HCT116 (cell line): ENCODE data around the gene MTA3.

Experiments
- CEBPB ChIP-seq: IDR thresholded peaks from 2 replicates; pipeline ENCODE4 v1.6.1; 2012; ENCODE audit warnings: low read depth
- EGR1 ChIP-seq: IDR thresholded peaks from 2 replicates; pipeline ENCODE4 v1.6.1; 2012; ENCODE audit warnings: low read depth
- JUND ChIP-seq: IDR thresholded peaks from 2 replicates; pipeline ENCODE4 v1.6.1; 2012
- POLR2A ChIP-seq: IDR thresholded peaks from 2 replicates; pipeline ENCODE4 v1.7.0; 2011; ENCODE audit warnings: borderline replicate concordance; ENCODE audit not compliant: insufficient read depth, insufficient read length; ENCODE audit errors: extremely low read depth
- TCF7L2 ChIP-seq: IDR thresholded peaks from 2 replicates; pipeline ENCODE4 v1.7.0; 2011; ENCODE audit warnings: borderline replicate concordance, inconsistent platforms; ENCODE audit not compliant: insufficient read depth, insufficient read length; ENCODE audit errors: extremely low read depth
- YY1 ChIP-seq: IDR thresholded peaks from 2 replicates; pipeline ENCODE4 v1.6.1; 2011; ENCODE audit warnings: low read length, low read depth, moderate library complexity, mild to moderate bottlenecking; ENCODE audit not compliant: insufficient replicate concordance; ENCODE audit errors: extremely low read depth
- TF ChIP-seq, protein P1 (sequence below): IDR thresholded peaks from 2 replicates; pipeline ENCODE4 v1.6.1; 2011; ENCODE audit warnings: mild to moderate bottlenecking, low read length, moderate library complexity; ENCODE audit not compliant: insufficient replicate concordance; ENCODE audit errors: extremely low read depth
- TF ChIP-seq, protein P2 (sequence below), 3 experiments: fragments of 200-600 bp in 1 of 3; sonication (generic) in 1 of 3; IDR thresholded peaks in 2 of 3; conservative IDR thresholded peaks in 1 of 3; 2 replicates each; pipeline ENCODE4 v1.5.1; 2012 to 2017; ENCODE audit warnings: low read depth in 2 of 3, low read length in 2 of 3, antibody characterized with exemption in 1 of 3, borderline replicate concordance in 1 of 3, control low read depth in 1 of 3, mild to moderate bottlenecking in 1 of 3, mixed read lengths in 1 of 3, mixed run types in 1 of 3, moderate library complexity in 1 of 3; ENCODE audit not compliant: insufficient read depth in 1 of 3

DNA sequence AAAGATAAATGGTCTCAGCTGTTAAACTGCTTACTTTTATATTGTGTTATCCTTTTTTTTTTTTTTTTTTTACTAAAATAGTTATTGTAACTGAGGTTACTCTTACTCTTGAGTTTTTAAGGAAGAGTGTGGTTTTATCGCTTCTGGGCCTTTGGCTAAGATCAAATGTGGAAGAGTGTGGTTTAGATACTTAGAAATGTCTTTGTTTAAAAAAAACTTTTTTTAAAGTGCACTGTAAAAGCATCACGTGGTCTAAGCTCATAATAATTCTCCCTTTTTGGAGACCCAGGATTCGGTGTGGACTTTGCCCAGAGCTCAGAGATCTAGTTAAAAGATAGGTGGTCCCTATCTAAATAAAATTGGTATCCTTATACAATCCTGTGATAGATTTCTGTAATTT, 207.4 kb downstream of the MTA3 start:
- TF ChIP-seq POLR2A (no peak), TCF7L2 (no peak), EGR1 (no peak), CEBPB (no peak), YY1 (no peak), JUND (no peak)
- TF ChIP-seq, protein P1, sequence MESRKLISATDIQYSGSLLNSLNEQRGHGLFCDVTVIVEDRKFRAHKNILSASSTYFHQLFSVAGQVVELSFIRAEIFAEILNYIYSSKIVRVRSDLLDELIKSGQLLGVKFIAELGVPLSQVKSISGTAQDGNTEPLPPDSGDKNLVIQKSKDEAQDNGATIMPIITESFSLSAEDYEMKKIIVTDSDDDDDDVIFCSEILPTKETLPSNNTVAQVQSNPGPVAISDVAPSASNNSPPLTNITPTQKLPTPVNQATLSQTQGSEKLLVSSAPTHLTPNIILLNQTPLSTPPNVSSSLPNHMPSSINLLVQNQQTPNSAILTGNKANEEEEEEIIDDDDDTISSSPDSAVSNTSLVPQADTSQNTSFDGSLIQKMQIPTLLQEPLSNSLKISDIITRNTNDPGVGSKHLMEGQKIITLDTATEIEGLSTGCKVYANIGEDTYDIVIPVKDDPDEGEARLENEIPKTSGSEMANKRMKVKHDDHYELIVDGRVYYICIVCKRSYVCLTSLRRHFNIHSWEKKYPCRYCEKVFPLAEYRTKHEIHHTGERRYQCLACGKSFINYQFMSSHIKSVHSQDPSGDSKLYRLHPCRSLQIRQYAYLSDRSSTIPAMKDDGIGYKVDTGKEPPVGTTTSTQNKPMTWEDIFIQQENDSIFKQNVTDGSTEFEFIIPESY = no peak
- TF ChIP-seq, protein P2, sequence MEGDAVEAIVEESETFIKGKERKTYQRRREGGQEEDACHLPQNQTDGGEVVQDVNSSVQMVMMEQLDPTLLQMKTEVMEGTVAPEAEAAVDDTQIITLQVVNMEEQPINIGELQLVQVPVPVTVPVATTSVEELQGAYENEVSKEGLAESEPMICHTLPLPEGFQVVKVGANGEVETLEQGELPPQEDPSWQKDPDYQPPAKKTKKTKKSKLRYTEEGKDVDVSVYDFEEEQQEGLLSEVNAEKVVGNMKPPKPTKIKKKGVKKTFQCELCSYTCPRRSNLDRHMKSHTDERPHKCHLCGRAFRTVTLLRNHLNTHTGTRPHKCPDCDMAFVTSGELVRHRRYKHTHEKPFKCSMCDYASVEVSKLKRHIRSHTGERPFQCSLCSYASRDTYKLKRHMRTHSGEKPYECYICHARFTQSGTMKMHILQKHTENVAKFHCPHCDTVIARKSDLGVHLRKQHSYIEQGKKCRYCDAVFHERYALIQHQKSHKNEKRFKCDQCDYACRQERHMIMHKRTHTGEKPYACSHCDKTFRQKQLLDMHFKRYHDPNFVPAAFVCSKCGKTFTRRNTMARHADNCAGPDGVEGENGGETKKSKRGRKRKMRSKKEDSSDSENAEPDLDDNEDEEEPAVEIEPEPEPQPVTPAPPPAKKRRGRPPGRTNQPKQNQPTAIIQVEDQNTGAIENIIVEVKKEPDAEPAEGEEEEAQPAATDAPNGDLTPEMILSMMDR (IDR thresholded peaks at IDR 0.05 in 2 of 3, conservative IDR thresholded peaks at IDR 0.05 in 1 of 3; ENCODE audit: borderline replicate concordance in 1 of 3, insufficient read depth in 1 of 3, low read depth in 2 of 3, low read length in 2 of 3) = no peak
